ENCODE data around the gene STK32B.

STK32B gene

DNA sequence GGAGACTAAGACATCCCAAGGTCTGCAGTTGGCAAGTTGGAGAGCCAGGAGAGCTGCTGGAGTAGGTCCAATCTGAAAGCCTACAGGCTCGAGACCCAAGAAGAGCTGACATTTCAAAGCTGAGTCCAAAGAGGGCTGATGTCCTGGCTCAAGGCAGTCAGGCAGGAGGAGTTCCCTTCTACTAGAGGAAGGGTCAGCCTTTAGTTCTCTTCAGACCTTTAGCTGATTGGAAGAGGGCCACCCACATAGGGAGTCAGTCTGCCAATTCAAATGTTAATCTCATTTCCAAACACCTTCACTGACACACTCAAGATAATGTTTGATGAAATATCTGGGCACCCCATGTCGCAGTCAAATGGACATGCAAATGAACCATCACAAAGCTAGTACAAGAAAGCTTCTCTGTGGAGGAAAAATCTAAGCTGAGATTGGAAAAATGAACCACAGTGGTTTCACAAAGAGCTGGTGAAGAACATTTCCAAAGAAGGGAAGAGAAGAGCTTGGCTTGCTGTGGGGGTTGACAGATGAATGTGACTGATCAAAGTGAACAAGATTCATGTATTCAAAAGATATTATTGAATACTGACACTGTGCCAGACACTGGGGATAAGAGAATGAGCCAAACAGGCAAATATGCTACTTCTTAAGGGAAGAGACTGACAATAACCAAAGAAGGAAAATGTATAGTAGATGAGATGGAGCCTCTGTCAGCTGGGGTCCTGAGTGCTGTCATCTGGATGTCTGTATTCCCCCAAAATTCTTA lies 61.2 kb downstream of the STK32B start:
- no peak for TF ChIP-seq EP300 (IDR thresholded peaks at IDR 0.05; ENCODE audit: borderline replicate concordance)
- no peak for TF ChIP-seq FOXM1 (IDR thresholded peaks at IDR 0.05; ENCODE audit: borderline replicate concordance, low read depth)
- TF ChIP-seq RAD21 (IDR thresholded peaks at IDR 0.05; ENCODE audit: low read depth) = no peak
- no peak for TF ChIP-seq NFIC (IDR thresholded peaks at IDR 0.05)
- TF ChIP-seq, protein P1, sequence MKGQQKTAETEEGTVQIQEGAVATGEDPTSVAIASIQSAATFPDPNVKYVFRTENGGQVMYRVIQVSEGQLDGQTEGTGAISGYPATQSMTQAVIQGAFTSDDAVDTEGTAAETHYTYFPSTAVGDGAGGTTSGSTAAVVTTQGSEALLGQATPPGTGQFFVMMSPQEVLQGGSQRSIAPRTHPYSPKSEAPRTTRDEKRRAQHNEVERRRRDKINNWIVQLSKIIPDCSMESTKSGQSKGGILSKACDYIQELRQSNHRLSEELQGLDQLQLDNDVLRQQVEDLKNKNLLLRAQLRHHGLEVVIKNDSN (IDR thresholded peaks at IDR 0.05) = no peak
- TF ChIP-seq TAF1 (IDR thresholded peaks at IDR 0.05; ENCODE audit: low read depth) = no peak
- TF ChIP-seq CEBPB (IDR thresholded peaks at IDR 0.05) = no peak
- no peak for TF ChIP-seq YY1 (IDR thresholded peaks at IDR 0.05; ENCODE audit: low read depth)
- TF ChIP-seq REST (IDR thresholded peaks at IDR 0.05; ENCODE audit: low read depth) = no peak
- TF ChIP-seq ZBTB7A (IDR thresholded peaks at IDR 0.05; ENCODE audit: low read depth) = no peak
- no peak for TF ChIP-seq TEAD4 (IDR thresholded peaks at IDR 0.05)
- TF ChIP-seq MAX (IDR thresholded peaks at IDR 0.05) = no peak
- no peak for TF ChIP-seq EGR1 (IDR thresholded peaks at IDR 0.05)
- no peak for TF ChIP-seq TCF12 (IDR thresholded peaks at IDR 0.05; ENCODE audit: low read depth)
- no peak for TF ChIP-seq CREB1 (IDR thresholded peaks at IDR 0.05; ENCODE audit: low read depth)

DNA sequence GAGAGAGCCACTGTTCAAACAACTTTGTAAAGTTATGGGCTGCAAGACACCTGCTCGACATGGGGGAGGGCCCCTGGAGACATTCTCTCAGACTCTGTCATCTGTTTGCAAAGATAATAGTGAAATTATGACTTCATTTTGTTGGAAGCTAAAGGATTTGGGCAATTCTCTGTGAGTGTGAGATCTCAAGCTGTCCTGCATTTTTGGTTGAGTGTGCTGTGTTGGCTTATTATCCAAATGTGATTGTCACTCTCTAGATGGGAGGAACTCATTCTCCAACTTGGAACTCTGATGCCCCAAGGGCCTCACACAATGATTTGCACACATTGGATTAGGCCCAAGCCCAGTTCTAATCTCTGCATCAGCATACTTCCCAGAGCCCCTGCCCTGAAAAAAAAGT lies 63.7 kb downstream of the STK32B start:
- no peak for TF ChIP-seq TAF1 (IDR thresholded peaks at IDR 0.05; ENCODE audit: low read depth)
- no peak for TF ChIP-seq MAX (IDR thresholded peaks at IDR 0.05)
- TF ChIP-seq EP300 (IDR thresholded peaks at IDR 0.05; ENCODE audit: borderline replicate concordance) = no peak
- no peak for TF ChIP-seq CEBPB (IDR thresholded peaks at IDR 0.05)
- no peak for TF ChIP-seq CREB1 (IDR thresholded peaks at IDR 0.05; ENCODE audit: low read depth)
- no peak for TF ChIP-seq TCF12 (IDR thresholded peaks at IDR 0.05; ENCODE audit: low read depth)
- no peak for TF ChIP-seq REST (IDR thresholded peaks at IDR 0.05; ENCODE audit: low read depth)

DNA sequence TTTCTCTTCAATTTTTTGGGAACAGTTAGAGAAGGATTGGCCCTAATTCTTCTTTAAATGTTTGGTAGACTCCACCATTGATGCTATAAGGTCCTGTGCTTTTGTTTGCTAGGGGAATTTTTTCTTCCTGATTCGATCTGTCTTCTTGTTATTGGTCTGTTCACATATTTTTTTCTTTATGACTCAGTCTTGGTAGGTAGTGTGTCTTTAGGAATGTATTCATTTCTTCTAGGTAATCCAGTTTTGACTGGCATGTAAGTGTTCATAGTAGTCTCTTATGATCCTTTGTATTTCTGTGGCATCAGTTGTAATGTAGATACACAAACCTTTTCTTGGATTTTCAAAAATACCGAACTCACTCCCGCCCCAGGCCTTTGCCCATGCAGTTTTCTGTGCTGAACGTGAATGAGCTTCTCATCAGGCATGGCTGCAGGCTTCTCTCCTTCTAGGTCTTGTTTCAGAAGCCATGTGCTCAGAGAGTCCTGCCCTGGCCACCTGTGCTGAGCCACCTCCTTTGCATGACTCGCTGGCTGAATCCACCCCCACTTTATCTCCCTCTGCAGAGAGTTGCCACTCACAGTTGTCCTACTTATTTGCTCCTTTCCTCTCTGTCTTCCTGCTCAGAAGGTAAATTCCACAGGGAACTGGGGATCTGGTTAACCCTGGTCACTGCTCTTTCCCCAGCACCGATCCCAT lies 67.0 kb downstream of the STK32B start:
- TF ChIP-seq EGR1 (IDR thresholded peaks at IDR 0.05) (no peak), MAX (IDR thresholded peaks at IDR 0.05) (no peak), FOXM1 (IDR thresholded peaks at IDR 0.05; ENCODE audit: borderline replicate concordance, low read depth) (no peak), YY1 (IDR thresholded peaks at IDR 0.05; ENCODE audit: low read depth) (no peak), TAF1 (IDR thresholded peaks at IDR 0.05; ENCODE audit: low read depth) (no peak), CREB1 (IDR thresholded peaks at IDR 0.05; ENCODE audit: low read depth) (no peak), EP300 (IDR thresholded peaks at IDR 0.05; ENCODE audit: borderline replicate concordance) (no peak), REST (IDR thresholded peaks at IDR 0.05; ENCODE audit: low read depth) (no peak), ZBTB7A (IDR thresholded peaks at IDR 0.05; ENCODE audit: low read depth) (no peak), CEBPB (IDR thresholded peaks at IDR 0.05) (no peak), TEAD4 (IDR thresholded peaks at IDR 0.05) (no peak), NFIC (IDR thresholded peaks at IDR 0.05) (no peak), TCF12 (IDR thresholded peaks at IDR 0.05; ENCODE audit: low read depth) (no peak), RAD21 (IDR thresholded peaks at IDR 0.05; ENCODE audit: low read depth) (no peak)
- TF ChIP-seq, protein P1 (IDR thresholded peaks at IDR 0.05) = no peak

Measured in Ishikawa (cell line).